HCT116 (cell line): ENCODE results near the gene GSTT2. TPM values are rescaled to one million over a fixed set of nuclear protein-coding genes. Genes with fewer than 3 reads are reported as not detected.

Experiments used
- ATAC-seq: fragments of 200-7000 bp; cut with Tn5 transposase; 2 replicates; pipeline ENCODE4 v1.9.1; 2020; ENCODE audit warnings: mild to moderate bottlenecking, moderate library complexity
- BruUV-seq: library from RNA; stranded (reverse); fragments of 400-500 nt; replicated peaks from 2 replicates; lab custom pipeline; 2021; lab: Mats Ljungman, UMichigan
- CTCF ChIA-PET: fragments of 300-600 bp; sonication (Branson Sonifier 250); formaldehyde crosslinking; loops from one replicate; lab custom pipeline; 2021; ENCODE audit warnings: antibody characterized with exemption; lab: Charles Lee
- POLR2A ChIA-PET: fragments of 300-600, 350-600 bp; sonication (Branson Sonifier 250); formaldehyde crosslinking; loops from one replicate; lab custom pipeline; 2021; ENCODE audit warnings: antibody characterized with exemption; lab: Charles Lee
- RAD21 ChIA-PET, 2 experiments: fragments of 300-600 bp; sonication (Branson Sonifier 250); formaldehyde crosslinking; loops; one replicate each; lab custom pipeline; 2023; ENCODE audit warnings: low total read pairs in 2 of 2; ENCODE audit not compliant: uncharacterized antibody in 2 of 2, unreplicated experiment in 2 of 2, low non-redundant PET in 1 of 2; lab: Charles Lee
- DNase-seq: peaks from one replicate; pipeline ENCODE4 v3.0.0-alpha.2; 2010; ENCODE audit warnings: low read depth, low spot score
- H2AFZ ChIP-seq: fragments of 200-600 bp; shearing (Covaris generic), sonication (generic); 2 replicates; pipeline ENCODE4 v1.6.1; 2017; ENCODE audit warnings: low read depth, mixed run types, mixed read lengths, antibody characterized with exemption, low read length; ENCODE audit not compliant: poor library complexity, severe bottlenecking
- H3K27ac ChIP-seq: 2 replicates; pipeline ENCODE4 v1.5.1; 2012; ENCODE audit warnings: low read depth, low read length
- H3K27me3 ChIP-seq: fragments of 200-600 bp; sonication (generic); 2 replicates; pipeline ENCODE4 v1.6.1; 2016; ENCODE audit warnings: mixed run types, low read length, mixed read lengths; ENCODE audit not compliant: insufficient read depth
- H3K36me3 ChIP-seq, 2 experiments: fragments of 200-500 bp in 1 of 2; fragments of 200-600 bp in 1 of 2; sonication (Bioruptor generic) in 1 of 2; sonication (generic) in 1 of 2; 2 replicates each; pipeline versions ENCODE4 v1.5.1 to v1.6.1; 2014 to 2016; ENCODE audit warnings: low read length in 2 of 2, inconsistent platforms in 1 of 2, mixed read lengths in 1 of 2, mixed run types in 1 of 2; ENCODE audit not compliant: insufficient read depth in 2 of 2, control insufficient read depth in 1 of 2
- H3K4me1 ChIP-seq, 2 experiments: fragments of 200-600 bp in 1 of 2; sonication (generic) in 1 of 2; 2 replicates each; pipeline versions ENCODE4 v1.5.1 to v1.6.1; 2012 to 2017; ENCODE audit warnings: low read length in 2 of 2, inconsistent platforms in 1 of 2, mild to moderate bottlenecking in 1 of 2, mixed read lengths in 1 of 2, mixed run types in 1 of 2, moderate library complexity in 1 of 2; ENCODE audit not compliant: insufficient read depth in 2 of 2, control insufficient read depth in 1 of 2
- H3K4me2 ChIP-seq: fragments of 200-600 bp; sonication (generic); 2 replicates; pipeline ENCODE4 v1.6.1; 2017; ENCODE audit warnings: mixed run types, low read length, mixed read lengths
- H3K4me3 ChIP-seq, 2 experiments: fragments of 200-600 bp in 1 of 2; sonication (generic) in 1 of 2; replicated peaks in 1 of 2; 2 replicates each; pipeline ENCODE4 v1.5.1; 2011 to 2016; ENCODE audit warnings: low read length in 2 of 2, control low read depth in 1 of 2, low read depth in 1 of 2, mild to moderate bottlenecking in 1 of 2, mixed read lengths in 1 of 2, mixed run types in 1 of 2
- H3K79me2 ChIP-seq: fragments of 200-600 bp; sonication (generic); 2 replicates; pipeline ENCODE4 v1.6.1; 2017; ENCODE audit warnings: mild to moderate bottlenecking, mixed run types, low read length, moderate library complexity, mixed read lengths; ENCODE audit not compliant: insufficient read depth
- H3K9ac ChIP-seq: fragments of 200-600 bp; sonication (generic); 2 replicates; pipeline ENCODE4 v1.6.1; 2016; ENCODE audit warnings: low read length, mixed read lengths
- H3K9me2 ChIP-seq: fragments of 200-600 bp; sonication (generic), shearing (Covaris generic); 2 replicates; pipeline ENCODE4 v1.6.1; 2017; ENCODE audit warnings: mixed run types, mild to moderate bottlenecking, moderate library complexity; ENCODE audit not compliant: insufficient read depth
- H3K9me3 ChIP-seq, 2 experiments: fragments of 200-500 bp in 1 of 2; fragments of 200-600 bp in 1 of 2; sonication (Bioruptor generic) in 1 of 2; sonication (generic) in 1 of 2; 2 replicates each; pipeline ENCODE4 v1.6.1; 2014 to 2017; ENCODE audit warnings: low read length in 2 of 2, mixed read lengths in 2 of 2, inconsistent platforms in 1 of 2, low read depth in 1 of 2, mild to moderate bottlenecking in 1 of 2, mixed run types in 1 of 2, moderate library complexity in 1 of 2; ENCODE audit not compliant: control insufficient read depth in 1 of 2, insufficient read depth in 1 of 2
- H4K20me1 ChIP-seq: fragments of 200-600 bp; sonication (generic), shearing (Covaris generic); 2 replicates; pipeline ENCODE4 v1.6.1; 2017; ENCODE audit warnings: mixed run types, mild to moderate bottlenecking, moderate library complexity; ENCODE audit not compliant: insufficient read depth
- CBX3 ChIP-seq: IDR thresholded peaks from 2 replicates; pipeline ENCODE4 v1.6.1; 2012; ENCODE audit warnings: low read depth
- CEBPB ChIP-seq: IDR thresholded peaks from 2 replicates; pipeline ENCODE4 v1.6.1; 2012; ENCODE audit warnings: low read depth
- EGR1 ChIP-seq: IDR thresholded peaks from 2 replicates; pipeline ENCODE4 v1.6.1; 2012; ENCODE audit warnings: low read depth
- FOSL1 ChIP-seq: IDR thresholded peaks from 2 replicates; pipeline ENCODE4 v1.6.1; 2012; ENCODE audit warnings: low read depth
- JUND ChIP-seq: IDR thresholded peaks from 2 replicates; pipeline ENCODE4 v1.6.1; 2012
- MAX ChIP-seq: IDR thresholded peaks from 2 replicates; pipeline ENCODE4 v1.6.1; 2012
- POLR2A ChIP-seq: IDR thresholded peaks from 2 replicates; pipeline ENCODE4 v1.7.0; 2011; ENCODE audit warnings: borderline replicate concordance; ENCODE audit not compliant: insufficient read depth, insufficient read length; ENCODE audit errors: extremely low read depth
- RAD21 ChIP-seq: IDR thresholded peaks from 2 replicates; pipeline ENCODE4 v1.6.1; 2012; ENCODE audit warnings: low read depth, mild to moderate bottlenecking
- SIN3A ChIP-seq: IDR thresholded peaks from 2 replicates; pipeline ENCODE4 v1.6.1; 2012; ENCODE audit warnings: low read depth
- SP1 ChIP-seq: IDR thresholded peaks from 2 replicates; pipeline ENCODE4 v1.6.1; 2012; ENCODE audit warnings: low read depth
- SRF ChIP-seq: IDR thresholded peaks from 2 replicates; pipeline ENCODE4 v1.6.1; 2012; ENCODE audit warnings: low read depth
- YY1 ChIP-seq: IDR thresholded peaks from 2 replicates; pipeline ENCODE4 v1.6.1; 2011; ENCODE audit warnings: low read length, low read depth, moderate library complexity, mild to moderate bottlenecking; ENCODE audit not compliant: insufficient replicate concordance; ENCODE audit errors: extremely low read depth
- ZBTB33 ChIP-seq: IDR thresholded peaks from 2 replicates; pipeline ENCODE4 v1.6.1; 2011; ENCODE audit warnings: mild to moderate bottlenecking, low read length, moderate library complexity; ENCODE audit not compliant: insufficient replicate concordance; ENCODE audit errors: extremely low read depth
- ZNF274 ChIP-seq: fragments of 200-500 bp; sonication (Bioruptor generic); IDR thresholded peaks from 2 replicates; pipeline ENCODE4 v1.6.1; 2014; ENCODE audit warnings: mild to moderate bottlenecking, low read depth, low read length, inconsistent platforms
- intact Hi-C: fragments of 100-400 bp; cut with micrococcal nuclease; formaldehyde crosslinking; loops from 2 replicates; pipeline ENCODE4 v1.10.0; 2022
- total RNA-seq: library from RNA; stranded (reverse); gene quantifications from one replicate; pipeline ENCODE4 v1.2.1, GENCODE V29; 2021; ENCODE audit not compliant: unreplicated experiment

GSTT2 gene
- total RNA-seq, 1 experiment from 2014 or later: 5.1 TPM

- TF ChIP-seq CEBPB (no peak), MAX (no peak), YY1 (no peak)
These were observed 22.9 kb downstream of the GSTT2 start (continued) for GRCh38 chr22:24002851-24003250.

GRCh38 chr22:24003887-24004286 is 24.0 kb downstream of the GSTT2 start:
- ChIA-PET POLR2A (no interaction called here), CTCF (no interaction called here)
- BruUV-seq: no TSS peak

More at GRCh38 chr22:24003887-24004286, 24.0 kb downstream of the GSTT2 start:
- no peak overlapping the region for H3K27ac ChIP-seq
- no peaks in the 10 kb centered on the region for H4K20me1 ChIP-seq
- H3K4me3 ChIP-seq: no peak overlapping the region
- no peak for TF ChIP-seq ZNF274
- no peak for TF ChIP-seq SP1
- no peak for TF ChIP-seq CBX3
- TF ChIP-seq JUND: no peak
- TF ChIP-seq ZBTB33: no peak
- no peak for TF ChIP-seq EGR1
- no peak for TF ChIP-seq RAD21
- TF ChIP-seq SRF: no peak
- TF ChIP-seq SIN3A: no peak
- no peak for TF ChIP-seq FOSL1
- no peak for TF ChIP-seq POLR2A
- no peak overlapping the region for H3K9ac ChIP-seq
- RAD21 ChIA-PET: no interaction called here
- H2AFZ ChIP-seq: no peak overlapping the region
- DNase-seq: no peak
- no peaks in the 10 kb centered on the region for H3K79me2 ChIP-seq
- no peaks in the 10 kb centered on the region for H3K27me3 ChIP-seq
- ATAC-seq: no peak
- intact Hi-C loops: no loop called here
- H3K9me2 ChIP-seq: no peaks in the 10 kb centered on the region
- no peaks in the 10 kb centered on the region for H3K36me3 ChIP-seq
- no peaks in the 10 kb centered on the region for H3K9me3 ChIP-seq
- peaks cover 0 to 12% of the 10 kb centered on the region in 2 experiments; a peak in 2 of 4 replicates for H3K4me1 ChIP-seq
- H3K4me2 ChIP-seq: no peak overlapping the region
